GM18511 (cell line): ENCODE results near the gene MRPL21.

Experiments
- ATAC-seq: cut with Tn5 transposase; IDR thresholded peaks from one replicate; pipeline ENCODE4 v1.9.1; 2021; ENCODE audit warnings: mild to moderate bottlenecking, moderate library complexity; ENCODE audit not compliant: unreplicated experiment

MRPL21 gene

GRCh38 chr11:68843052-68843561 lies 60.5 kb downstream of the MRPL21 start:
- no peak for ATAC-seq

GRCh38 chr11:68842427-68843051 lies 61.1 kb downstream of the MRPL21 start:
- no peak for ATAC-seq

GRCh38 chr11:68841718-68842426 lies 61.8 kb downstream of the MRPL21 start, which contains the start of gene CPT1A:
TSS of gene CPT1A (minus strand) at chr11:68841916. CDS start at chr11:68815474, 26,442 bp downstream.
- ATAC-seq: no peak
